HG03457 (cell line): ENCODE measurements around the gene ALKBH6.
A peak's percentile ranks its signal among the peaks of the same experiment; 100 is the strongest.

Experiments
- ATAC-seq: cut with Tn5 transposase; IDR thresholded peaks from one replicate; pipeline ENCODE4 v1.9.1; 2021; ENCODE audit warnings: moderate number of reproducible peaks; ENCODE audit not compliant: unreplicated experiment

Gene ALKBH6

GRCh38 chr19:36030264-36031148, 16.5 kb upstream of the ALKBH6 start:
- ATAC-seq: no peak

- ATAC-seq: no peak
These were observed 14.5 kb upstream of the ALKBH6 start for GRCh38 chr19:36028313-36029041.

GRCh38 chr19:36027696-36028095, 13.7 kb upstream of the ALKBH6 start:
- ATAC-seq: no peak

- no peak for ATAC-seq
These were observed 12.3 kb upstream of the ALKBH6 start for GRCh38 chr19:36026091-36026876.

GRCh38 chr19:36025541-36025940, 11.5 kb upstream of the ALKBH6 start:
- ATAC-seq: no peak

GRCh38 chr19:36023432-36023831, 9.4 kb upstream of the ALKBH6 start:
- no peak for ATAC-seq

- ATAC-seq: no peak
These were observed 5.2 kb upstream of the ALKBH6 start for GRCh38 chr19:36019061-36019670.

- no peak for ATAC-seq
These were observed 567 bp downstream of the ALKBH6 start for GRCh38 chr19:36013280-36014011.

- no peak for ATAC-seq
These were observed 3.6 kb downstream of the ALKBH6 start for GRCh38 chr19:36010402-36010801.

GRCh38 chr19:36009633-36010379, 4.2 kb downstream of the ALKBH6 start:
- no peak for ATAC-seq

- no peak for ATAC-seq
These were observed 4.8 kb downstream of the ALKBH6 start for GRCh38 chr19:36009220-36009619.

- no peak for ATAC-seq
These were observed 5.6 kb downstream of the ALKBH6 start, which contains the start of gene SYNE4 for GRCh38 chr19:36008336-36008978. TSS of gene SYNE4 (minus strand) at chr19:36008813. CDS start at chr19:36008681, 132 bp downstream.

GRCh38 chr19:36006955-36007354, 7.1 kb downstream of the ALKBH6 start:
- no peak for ATAC-seq

- ATAC-seq: no peak
These were observed 10.7 kb downstream of the ALKBH6 start for GRCh38 chr19:36003284-36003683.

GRCh38 chr19:36001605-36002004, 12.4 kb downstream of the ALKBH6 start:
- ATAC-seq: no peak

- ATAC-seq: no peak
These were observed 17.2 kb downstream of the ALKBH6 start for GRCh38 chr19:35996777-35997176.

GRCh38 chr19:35995048-35995993, 18.7 kb downstream of the ALKBH6 start, which contains the start of gene SDHAF1:
TSS of gene SDHAF1 (plus strand) at chr19:35995188. CDS start at chr19:35995275, 87 bp downstream.
- peak; percentile 79 for ATAC-seq
